IMR-90 (cell line): Measurements from ENCODE around the gene GIMAP7. TPM values are rescaled to one million over a fixed set of nuclear protein-coding genes. Genes with fewer than 3 reads are reported as not detected.

Source experiments
- ATAC-seq: fragments of 200-7000 bp; cut with Tn5 transposase; 2 replicates; pipeline ENCODE4 v1.9.1; 2020; ENCODE audit warnings: low read depth, mild to moderate bottlenecking, moderate library complexity
- BruUV-seq: library from RNA; stranded (reverse); fragments of 400-500 nt; replicated peaks from 2 replicates; lab custom pipeline; 2021; lab: Mats Ljungman, UMichigan
- CTCF ChIA-PET: fragments of 300-600 bp; formaldehyde crosslinking; extraction: SDS; loops from one replicate; lab custom pipeline; 2021; ENCODE audit warnings: antibody characterized with exemption; lab: Yijun Ruan, JAX
- POLR2A ChIA-PET: fragments of 300-600 bp; sonication (Branson Sonifier 250); formaldehyde crosslinking; loops from one replicate; lab custom pipeline; 2022; ENCODE audit warnings: antibody characterized with exemption; ENCODE audit not compliant: unreplicated experiment; lab: Charles Lee
- DNase-seq: peaks from one replicate; pipeline ENCODE4 v3.0.0; 2013
- H2AFZ ChIP-seq: replicated peaks from 2 replicates; pipeline ENCODE3; 2013; ENCODE audit warnings: low read length, mild to moderate bottlenecking; ENCODE audit not compliant: poor library complexity
- H2AK5ac ChIP-seq: 2 replicates; pipeline ENCODE4 v1.6.1; 2013; ENCODE audit warnings: low read depth, low read length, inconsistent platforms
- H2AK9ac ChIP-seq: replicated peaks from 2 replicates; pipeline ENCODE3; 2013; ENCODE audit warnings: mild to moderate bottlenecking, low read depth, low read length, moderate library complexity; ENCODE audit not compliant: poor library complexity
- H2BK120ac ChIP-seq: 2 replicates; pipeline ENCODE4 v1.6.1; 2013; ENCODE audit warnings: low read depth, low read length, inconsistent platforms
- H2BK15ac ChIP-seq: 3 replicates; pipeline ENCODE4 v1.6.1; 2013; ENCODE audit warnings: low read depth, low read length, inconsistent platforms
- H2BK20ac ChIP-seq: 2 replicates; pipeline ENCODE4 v1.6.1; 2013; ENCODE audit warnings: low read depth, mild to moderate bottlenecking, inconsistent platforms, low read length, moderate library complexity
- H2BK5ac ChIP-seq: 2 replicates; pipeline ENCODE4 v1.6.1; 2013; ENCODE audit warnings: mild to moderate bottlenecking, low read depth, low read length, inconsistent platforms; ENCODE audit not compliant: poor library complexity, severe bottlenecking
- H3K14ac ChIP-seq: replicated peaks from 2 replicates; pipeline ENCODE4 v1.6.1; 2013; ENCODE audit warnings: low read depth, low read length, inconsistent platforms
- H3K18ac ChIP-seq: 2 replicates; pipeline ENCODE4 v1.6.1; 2013; ENCODE audit warnings: low read depth, low read length, control low read depth
- H3K23ac ChIP-seq: 2 replicates; pipeline ENCODE4 v1.6.1; 2013; ENCODE audit warnings: low read depth, low read length, inconsistent platforms
- H3K27ac ChIP-seq: 2 replicates; pipeline ENCODE4 v1.5.1; 2013; ENCODE audit warnings: mild to moderate bottlenecking, control low read depth, low read length; ENCODE audit not compliant: insufficient read depth
- H3K27me3 ChIP-seq: 2 replicates; pipeline ENCODE4 v1.6.1; 2013; ENCODE audit warnings: low read length; ENCODE audit not compliant: control insufficient read depth, insufficient read depth
- H3K36me3 ChIP-seq: 2 replicates; pipeline ENCODE4 v1.6.1; 2013; ENCODE audit warnings: low read length, mixed read lengths; ENCODE audit not compliant: control insufficient read depth, insufficient read depth
- H3K4ac ChIP-seq: 2 replicates; pipeline ENCODE4 v1.6.1; 2013; ENCODE audit warnings: low read depth, low read length, inconsistent platforms
- H3K4me1 ChIP-seq: 2 replicates; pipeline ENCODE4 v1.6.1; 2013; ENCODE audit warnings: low read length, mixed read lengths; ENCODE audit not compliant: control insufficient read depth, insufficient read depth
- H3K4me2 ChIP-seq: 2 replicates; pipeline ENCODE4 v1.6.1; 2013; ENCODE audit warnings: low read depth, mild to moderate bottlenecking, control low read depth, low read length, moderate library complexity
- H3K4me3 ChIP-seq: 2 replicates; pipeline ENCODE4 v1.5.1; 2013; ENCODE audit warnings: low read depth, mild to moderate bottlenecking, control low read depth, low read length, moderate library complexity; ENCODE audit not compliant: insufficient read depth
- H3K56ac ChIP-seq: 2 replicates; pipeline ENCODE4 v1.6.1; 2013; ENCODE audit warnings: low read length, inconsistent platforms; ENCODE audit not compliant: insufficient read depth; ENCODE audit errors: extremely low read depth
- H3K79me1 ChIP-seq, 2 experiments: 2 replicates each; pipeline ENCODE4 v1.6.1; 2013; ENCODE audit warnings: low read length in 2 of 2, inconsistent platforms in 1 of 2, low read depth in 1 of 2
- H3K9ac ChIP-seq: 2 replicates; pipeline ENCODE4 v1.6.1; 2013; ENCODE audit warnings: low read depth, low read length, control low read depth
- H3K9me1 ChIP-seq: 2 replicates; pipeline ENCODE4 v1.6.1; 2013; ENCODE audit warnings: low read length, inconsistent platforms; ENCODE audit not compliant: insufficient read depth
- H3K9me3 ChIP-seq: 2 replicates; pipeline ENCODE4 v1.6.1; 2013; ENCODE audit warnings: low read length; ENCODE audit not compliant: control insufficient read depth, insufficient read depth
- H4K20me1 ChIP-seq: 2 replicates; pipeline ENCODE4 v1.6.1; 2013; ENCODE audit warnings: low read length, inconsistent platforms; ENCODE audit not compliant: insufficient read depth
- H4K5ac ChIP-seq: 2 replicates; pipeline ENCODE4 v1.6.1; 2013; ENCODE audit warnings: mild to moderate bottlenecking, low read depth, low read length, control low read depth
- H4K8ac ChIP-seq, 2 experiments: 2 replicates each; pipeline ENCODE4 v1.6.1; 2013; ENCODE audit warnings: low read depth in 2 of 2, low read length in 2 of 2, control low read depth in 1 of 2, inconsistent platforms in 1 of 2
- H4K91ac ChIP-seq: 2 replicates; pipeline ENCODE4 v1.6.1; 2013; ENCODE audit warnings: low read depth, low read length, inconsistent platforms; ENCODE audit not compliant: insufficient read depth
- RCOR1 ChIP-seq: IDR thresholded peaks from 2 replicates; pipeline ENCODE4 v1.6.1; 2012; ENCODE audit warnings: mild to moderate bottlenecking, low read length, improper control_type of control experiment; ENCODE audit not compliant: insufficient replicate concordance
- WGBS, 2 experiments: methylation state at CpG; one replicate each; pipeline versions ENCODE4 v1.1.5 to v1.1.7; 2013; ENCODE audit warnings: missing lambda C conversion rate in 2 of 2; ENCODE audit not compliant: insufficient read length in 1 of 2; ENCODE audit errors: extremely low coverage in 2 of 2; 5-methylcytosine and 5-hydroxymethylcytosine counted together
- dilution Hi-C: fragments of 300-500 bp; cut with HindIII; formaldehyde crosslinking; loops from one replicate; pipeline ENCODE4 v1.14.3; 2018; ENCODE audit warnings: low sequenced_read_pairs; ENCODE audit not compliant: unreplicated experiment
- in situ Hi-C: fragments of 300-500 bp; cut with MboI; formaldehyde crosslinking; loops from 3 replicates; pipeline ENCODE4 v1.14.3; 2019; ENCODE audit warnings: low sequenced_read_pairs, inconsistent platforms, mixed read lengths
- intact Hi-C: fragments of 100-400 bp; cut with micrococcal nuclease; formaldehyde crosslinking; loops from 2 replicates; pipeline ENCODE4 v1.10.0; 2022
- polyA plus RNA-seq, 3 experiments: library from polyadenylated mRNA; depleted of rRNA; stranded (reverse); fragments of >200 nt; gene quantifications; 2 replicates each; pipeline ENCODE4 v1.2.3, GENCODE V29; 2012; ENCODE audit warnings: low replicate concordance in 1 of 3
- total RNA-seq: library from RNA; depleted of rRNA; stranded (reverse); fragments of >200 nt; gene quantifications from 2 replicates; pipeline ENCODE4 v1.2.3, GENCODE V29; 2012
- TF ChIP-seq, protein P1 (sequence below): conservative IDR thresholded peaks from 2 replicates; pipeline ENCODE4 v1.5.1; 2012; ENCODE audit warnings: mild to moderate bottlenecking, low read depth, low read length, improper control_type of control experiment

Gene GIMAP7
- total and polyA plus RNA-seq, 2 of the 4 experiments (the other 2 are of a cell fraction), result not detected

- Histone ChIP-seq H3K23ac (no peak overlapping the region), H2BK20ac (no peak overlapping the region), H3K9ac (no peak overlapping the region), H3K9me3 (peaks cover 28% of the 10 kb centered on the region), H2AK9ac (no peak overlapping the region), H3K4me1 (no peaks in the 10 kb centered on the region), H2AFZ (no peak overlapping the region), H4K8ac (no peak overlapping the region), H3K18ac (no peak overlapping the region), H3K27me3 (no peaks in the 10 kb centered on the region), H3K36me3 (no peaks in the 10 kb centered on the region), H3K4ac (no peak overlapping the region), H2AK5ac (no peak overlapping the region), H2BK120ac (no peak overlapping the region), H3K27ac (no peak overlapping the region), H4K91ac (no peak overlapping the region), H4K20me1 (no peaks in the 10 kb centered on the region), H2BK5ac (no peak overlapping the region), H3K56ac (no peak overlapping the region), H2BK15ac (no peak overlapping the region), H3K14ac (no peak overlapping the region), H3K4me3 (no peak overlapping the region), H3K9me1 (no peaks in the 10 kb centered on the region), H3K4me2 (no peak overlapping the region), H3K79me1 (no peaks in the 10 kb centered on the region), H4K5ac (no peak overlapping the region)
- DNase-seq, result no peak
- BruUV-seq, result no TSS peak
- TF ChIP-seq, protein P1, sequence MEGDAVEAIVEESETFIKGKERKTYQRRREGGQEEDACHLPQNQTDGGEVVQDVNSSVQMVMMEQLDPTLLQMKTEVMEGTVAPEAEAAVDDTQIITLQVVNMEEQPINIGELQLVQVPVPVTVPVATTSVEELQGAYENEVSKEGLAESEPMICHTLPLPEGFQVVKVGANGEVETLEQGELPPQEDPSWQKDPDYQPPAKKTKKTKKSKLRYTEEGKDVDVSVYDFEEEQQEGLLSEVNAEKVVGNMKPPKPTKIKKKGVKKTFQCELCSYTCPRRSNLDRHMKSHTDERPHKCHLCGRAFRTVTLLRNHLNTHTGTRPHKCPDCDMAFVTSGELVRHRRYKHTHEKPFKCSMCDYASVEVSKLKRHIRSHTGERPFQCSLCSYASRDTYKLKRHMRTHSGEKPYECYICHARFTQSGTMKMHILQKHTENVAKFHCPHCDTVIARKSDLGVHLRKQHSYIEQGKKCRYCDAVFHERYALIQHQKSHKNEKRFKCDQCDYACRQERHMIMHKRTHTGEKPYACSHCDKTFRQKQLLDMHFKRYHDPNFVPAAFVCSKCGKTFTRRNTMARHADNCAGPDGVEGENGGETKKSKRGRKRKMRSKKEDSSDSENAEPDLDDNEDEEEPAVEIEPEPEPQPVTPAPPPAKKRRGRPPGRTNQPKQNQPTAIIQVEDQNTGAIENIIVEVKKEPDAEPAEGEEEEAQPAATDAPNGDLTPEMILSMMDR, result no peak
- no peak for TF ChIP-seq RCOR1
- intact Hi-C loops (no loop called here), dilution Hi-C loops (no loop called here), in situ Hi-C loops (no loop called here)
- no peak for ATAC-seq
- ChIA-PET CTCF (no interaction called here), POLR2A (no interaction called here)
- 80% methylated on average over 2 of the region's 2 CpGs; no CpG with 5 or more reads in 1 of the 2 experiments for WGBS, 2 experiments
These were observed 54.0 kb downstream of the GIMAP7 start for GRCh38 chr7:150568714-150569113.
